ENCODE results near the gene TRIM17. TPM values are rescaled to one million over a fixed set of nuclear protein-coding genes. Genes with fewer than 3 reads are reported as not detected.
"Not testable (repeated sequence)": the region's sequence is repeated elsewhere in the genome, so short reads cannot be mapped to it uniquely, and the experiment has no call there.

TRIM17 gene
- total and polyA plus RNA-seq, 2 experiments from 2014 or later = 0.86 to 1.1 TPM

DNA sequence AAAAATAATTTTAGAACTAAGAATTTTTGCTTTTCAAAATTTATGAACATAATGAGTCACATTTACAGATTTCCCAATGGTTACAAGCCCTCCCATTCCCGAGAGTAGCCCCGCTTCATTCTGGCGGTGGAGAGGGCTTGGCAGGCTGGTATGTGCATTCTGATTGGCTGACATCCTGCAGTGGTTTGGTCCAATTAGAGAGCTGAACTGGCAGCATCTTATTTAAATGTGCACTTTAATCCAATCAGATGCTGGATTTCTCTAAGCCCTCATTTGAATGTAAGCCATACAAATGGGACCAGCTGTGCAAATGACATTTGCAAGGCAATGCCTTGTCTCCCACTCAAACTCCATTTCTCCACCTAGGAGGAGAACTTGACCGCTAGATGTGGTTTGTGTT, 18.0 kb upstream of the TRIM17 start (continued):
- TF ChIP-seq ZNF462 (CRISPR knock-in tag; IDR thresholded peaks at IDR 0.05) (no peak), POLR2AphosphoS5 (IDR thresholded peaks at IDR 0.05; ENCODE audit: low read depth) (no peak), ZNF331 (CRISPR knock-in tag; IDR thresholded peaks at IDR 0.05; ENCODE audit: low read depth) (no peak), EZH2phosphoT487 (IDR thresholded peaks at IDR 0.05; ENCODE audit: unreplicated experiment) (no peak)

DNA sequence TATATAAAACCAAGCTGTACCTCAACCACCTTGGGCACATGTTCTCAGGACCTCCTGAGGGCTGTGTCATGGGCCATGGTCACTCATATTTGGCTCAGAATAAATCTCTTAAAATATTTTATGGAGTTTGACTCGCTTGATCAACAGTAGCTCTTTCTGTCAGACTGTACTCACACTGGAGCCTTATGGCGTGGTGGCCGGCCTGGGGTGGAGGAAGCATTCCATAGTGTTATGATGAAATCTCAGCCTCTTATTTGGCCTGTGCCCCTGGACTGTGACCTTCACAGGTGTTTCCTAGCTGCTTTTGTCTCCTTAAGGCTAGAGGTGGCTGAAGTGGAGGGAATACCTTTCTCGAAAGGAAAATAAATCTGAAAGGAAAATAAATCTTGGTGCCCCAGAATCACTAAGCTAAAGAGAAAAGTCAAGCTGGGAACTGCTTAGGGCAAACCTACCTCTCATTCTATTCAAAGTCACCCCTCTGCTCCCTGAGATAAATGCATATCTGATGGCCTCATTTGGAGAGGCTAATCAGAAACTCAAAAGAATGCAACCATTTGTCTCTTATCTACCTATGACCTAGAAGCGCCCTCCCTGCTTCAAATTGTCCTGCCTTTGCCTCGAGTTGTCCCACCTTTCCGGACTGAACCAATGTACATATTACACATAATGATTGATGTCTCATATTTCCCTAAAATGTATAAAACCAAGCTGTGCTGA, 16.8 kb upstream of the TRIM17 start:
- not testable (repeated sequence) for H3K79me2 ChIP-seq (replicated peaks; ENCODE audit: insufficient read depth); H3K27ac Mint-ChIP-seq; H4K20me1 ChIP-seq (replicated peaks; ENCODE audit: insufficient read depth); H3K4me3 ChIP-seq; DNase-seq (ENCODE audit: low spot score); H3K4me3 Mint-ChIP-seq; H3K27ac ChIP-seq (ENCODE audit: low read depth); H3F3A ChIP-seq (replicated peaks; ENCODE audit: low read depth); H2AFZ ChIP-seq; ATAC-seq; H3K9me3 Mint-ChIP-seq; H3K36me3 Mint-ChIP-seq (ENCODE audit: low read depth); H3K4me1 ChIP-seq (ENCODE audit: insufficient read depth); H3K36me3 ChIP-seq (ENCODE audit: insufficient read depth); H3K9me2 ChIP-seq (ENCODE audit: insufficient read depth); H3K4me2 ChIP-seq
- H3K27me3 ChIP-seq (ENCODE audit: insufficient read depth) = peaks cover 58% of the 10 kb centered on the region
- peaks cover 18% of the 10 kb centered on the region for H3K4me1 Mint-ChIP-seq
- peaks cover 20% of the 10 kb centered on the region for H3K27me3 Mint-ChIP-seq (ENCODE audit: insufficient read depth, low read depth, poor library complexity)
